Esophagus muscularis mucosa (tissue), 4 donors: ENCODE data around the gene ULK2. TPM values are rescaled to one million over a fixed set of nuclear protein-coding genes. Genes with fewer than 3 reads are reported as not detected.

ENCODE experiments used
- DNase-seq: peaks from one replicate; pipeline ENCODE4 v3.0.0-alpha.2; 2017; ENCODE audit errors: extremely low spot score
- H3K27ac ChIP-seq, 4 donors: fragments of 200-600 bp; sonication (generic); replicated peaks in 1 of 4; 1 replicate in 3 of 4; 2 replicates in 1 of 4; pipeline ENCODE4 v1.5.1; 2016 to 2019; ENCODE audit warnings: mild to moderate bottlenecking in 1 of 4
- H3K27me3 ChIP-seq, 4 donors: fragments of 200-600 bp; sonication (generic); one replicate each; pipeline versions ENCODE4 v1.5.1 to v1.6.0; 2016 to 2019
- H3K36me3 ChIP-seq, 4 donors: fragments of 200-600 bp; sonication (generic); one replicate each; pipeline ENCODE4 v1.5.1; 2016 to 2019
- H3K4me1 ChIP-seq, 4 donors: fragments of 200-600 bp; sonication (generic); one replicate each; pipeline ENCODE4 v1.5.1; 2016 to 2019
- H3K4me3 ChIP-seq, 4 donors: fragments of 200-600 bp; sonication (generic); 1 replicate in 2 of 4; 2 replicates in 2 of 4; pipeline ENCODE4 v1.5.1; 2016 to 2019; ENCODE audit warnings: mild to moderate bottlenecking in 4 of 4, moderate library complexity in 1 of 4
- H3K9me3 ChIP-seq, 4 donors: fragments of 200-600 bp; sonication (generic); 1 replicate in 3 of 4; 2 replicates in 1 of 4; pipeline ENCODE4 v1.5.1; 2016 to 2019
- EP300 ChIP-seq: sonication (generic); formaldehyde crosslinking; IDR thresholded peaks from one replicate; pipeline ENCODE4 v1.6.1; 2017; ENCODE audit warnings: antibody characterized with exemption
- POLR2A ChIP-seq: fragments of 450-650 bp; IDR thresholded peaks from one replicate; pipeline ENCODE4 v1.6.1; 2017; ENCODE audit warnings: antibody characterized with exemption, moderate library complexity, mild to moderate bottlenecking, low read depth
- POLR2AphosphoS5 ChIP-seq, 2 donors: sonication (generic); formaldehyde crosslinking; IDR thresholded peaks; one replicate each; pipeline ENCODE4 v1.6.1; 2017; ENCODE audit warnings: antibody characterized with exemption in 2 of 2
- WGBS: methylation state at CpG from one replicate; pipeline ENCODE4 v1.1.5; 2018; 5-methylcytosine and 5-hydroxymethylcytosine counted together
- intact Hi-C: fragments of 100-400 bp; cut with DNase I; formaldehyde crosslinking; loops from one replicate; pipeline ENCODE4 v1.15.1; 2023
- total RNA-seq, 4 donors: library from RNA; depleted of rRNA; stranded (reverse); fragments of >200 nt; gene quantifications; one replicate each; pipeline versions ENCODE4 v1.1.0 to v1.2.1, GENCODE V29; 2016
- TF ChIP-seq, protein P1 (sequence below), 3 experiments: fragments of 200-600 bp in 2 of 3; fragments of 450-650 bp in 1 of 3; sonication (generic) in 2 of 3; IDR thresholded peaks; one replicate each; pipeline ENCODE4 v1.5.1; 2017 to 2019; ENCODE audit warnings: antibody characterized with exemption in 3 of 3, mild to moderate bottlenecking in 2 of 3, moderate library complexity in 1 of 3

The ULK2 gene
- total RNA-seq, 4 donors from 2014 or later = 27.8 to 59.0 (median 43.1) TPM

DNA sequence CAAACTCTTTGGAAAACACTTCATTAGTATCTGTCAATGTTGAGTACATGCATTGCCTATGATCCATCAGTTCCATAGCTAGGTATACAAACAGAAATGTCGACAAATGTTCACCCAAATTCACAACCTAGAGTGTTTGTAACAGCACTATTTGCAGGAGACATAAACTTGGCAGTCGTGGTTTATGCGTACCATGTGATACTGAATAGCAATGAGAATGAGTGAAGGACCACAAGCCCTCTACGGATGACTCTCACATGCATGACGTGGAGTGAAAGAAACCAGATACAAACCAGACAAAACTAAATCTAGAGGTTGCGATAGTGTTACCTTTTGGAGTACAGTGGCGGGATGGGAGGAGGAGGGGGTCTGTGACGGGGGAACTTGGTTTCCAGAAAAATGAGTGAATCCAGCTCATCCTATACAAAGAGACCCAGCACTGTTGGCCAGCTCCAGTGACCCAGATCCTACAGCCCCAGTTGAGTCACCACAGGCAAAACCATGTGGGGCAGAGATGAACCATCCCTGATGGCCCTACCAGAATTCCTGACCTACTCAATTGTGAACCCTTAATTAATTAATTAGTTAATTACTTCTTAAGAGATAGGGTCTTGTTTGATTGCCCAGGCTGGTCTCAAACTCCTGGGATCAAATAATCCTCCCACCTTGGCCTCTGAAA is 15.9 kb upstream of the ULK2 start:
- Histone ChIP-seq H3K27me3 (no peaks in the 10 kb centered on the region), H3K4me3 (no peak overlapping the region), H3K27ac (no peak overlapping the region), H3K36me3 (no peaks in the 10 kb centered on the region), H3K9me3 (no peaks in the 10 kb centered on the region), H3K4me1 (no peaks in the 10 kb centered on the region)
- DNase-seq = no peak
- TF ChIP-seq POLR2AphosphoS5 (IDR thresholded peaks at IDR 0.05) (no peak), POLR2A (no peak), EP300 (no peak)
- TF ChIP-seq, protein P1, sequence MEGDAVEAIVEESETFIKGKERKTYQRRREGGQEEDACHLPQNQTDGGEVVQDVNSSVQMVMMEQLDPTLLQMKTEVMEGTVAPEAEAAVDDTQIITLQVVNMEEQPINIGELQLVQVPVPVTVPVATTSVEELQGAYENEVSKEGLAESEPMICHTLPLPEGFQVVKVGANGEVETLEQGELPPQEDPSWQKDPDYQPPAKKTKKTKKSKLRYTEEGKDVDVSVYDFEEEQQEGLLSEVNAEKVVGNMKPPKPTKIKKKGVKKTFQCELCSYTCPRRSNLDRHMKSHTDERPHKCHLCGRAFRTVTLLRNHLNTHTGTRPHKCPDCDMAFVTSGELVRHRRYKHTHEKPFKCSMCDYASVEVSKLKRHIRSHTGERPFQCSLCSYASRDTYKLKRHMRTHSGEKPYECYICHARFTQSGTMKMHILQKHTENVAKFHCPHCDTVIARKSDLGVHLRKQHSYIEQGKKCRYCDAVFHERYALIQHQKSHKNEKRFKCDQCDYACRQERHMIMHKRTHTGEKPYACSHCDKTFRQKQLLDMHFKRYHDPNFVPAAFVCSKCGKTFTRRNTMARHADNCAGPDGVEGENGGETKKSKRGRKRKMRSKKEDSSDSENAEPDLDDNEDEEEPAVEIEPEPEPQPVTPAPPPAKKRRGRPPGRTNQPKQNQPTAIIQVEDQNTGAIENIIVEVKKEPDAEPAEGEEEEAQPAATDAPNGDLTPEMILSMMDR (IDR thresholded peaks at IDR 0.05) = no peak
- intact Hi-C loops = no loop called here
- 30% methylated on average over 8 of the region's 8 CpGs for WGBS

DNA sequence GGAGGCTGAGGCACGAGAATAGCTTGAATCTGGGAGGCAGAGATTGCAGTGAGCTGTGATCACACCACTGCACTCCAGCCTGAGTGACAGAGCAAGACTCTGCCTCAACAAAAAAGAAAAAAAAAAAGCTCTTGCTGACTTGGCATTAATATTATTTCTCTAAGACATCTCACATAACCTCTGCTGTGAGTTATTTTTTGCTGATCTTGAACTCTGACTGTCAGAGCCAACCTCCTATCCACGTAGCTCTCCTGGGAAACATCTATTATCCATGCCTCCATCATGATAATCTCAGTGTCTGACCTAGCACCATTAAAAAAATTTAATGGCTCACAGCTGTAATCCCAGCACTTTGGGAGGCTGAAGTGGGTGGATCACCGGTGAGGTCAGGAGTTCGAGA is 12.7 kb upstream of the ULK2 start:
- no peak for DNase-seq
- Histone ChIP-seq H3K36me3 (no peaks in the 10 kb centered on the region), H3K4me3 (no peak overlapping the region), H3K4me1 (peaks cover 0 to 5% (median 0%) of the 10 kb centered on the region in 4 donors), H3K27ac (no peak overlapping the region), H3K9me3 (no peaks in the 10 kb centered on the region), H3K27me3 (peaks cover 0 to 6% (median 0%) of the 10 kb centered on the region in 4 donors)
- intact Hi-C loops = no loop called here
- TF ChIP-seq POLR2A (no peak), POLR2AphosphoS5 (IDR thresholded peaks at IDR 0.05) (no peak), EP300 (no peak)
- TF ChIP-seq, protein P1 (IDR thresholded peaks at IDR 0.05) = no peak
- 66% methylated on average over 4 of the region's 4 CpGs for WGBS

- no peak overlapping the region for H3K27ac ChIP-seq
- H3K27me3 ChIP-seq = peaks cover 0 to 6% (median 0%) of the 10 kb centered on the region in 4 donors
- no peak for DNase-seq
- H3K9me3 ChIP-seq = no peaks in the 10 kb centered on the region
- H3K36me3 ChIP-seq = no peaks in the 10 kb centered on the region
- peaks cover 0 to 5% (median 0%) of the 10 kb centered on the region in 4 donors for H3K4me1 ChIP-seq
- WGBS = 48% methylated on average over 6 of the region's 6 CpGs
- intact Hi-C loops = no loop called here
- TF ChIP-seq POLR2AphosphoS5 (IDR thresholded peaks at IDR 0.05) = no peak
- H3K4me3 ChIP-seq = no peak overlapping the region
These were observed 9.7 kb upstream of the ULK2 start for GRCh38 chr17:19877364-19877945.

DNA sequence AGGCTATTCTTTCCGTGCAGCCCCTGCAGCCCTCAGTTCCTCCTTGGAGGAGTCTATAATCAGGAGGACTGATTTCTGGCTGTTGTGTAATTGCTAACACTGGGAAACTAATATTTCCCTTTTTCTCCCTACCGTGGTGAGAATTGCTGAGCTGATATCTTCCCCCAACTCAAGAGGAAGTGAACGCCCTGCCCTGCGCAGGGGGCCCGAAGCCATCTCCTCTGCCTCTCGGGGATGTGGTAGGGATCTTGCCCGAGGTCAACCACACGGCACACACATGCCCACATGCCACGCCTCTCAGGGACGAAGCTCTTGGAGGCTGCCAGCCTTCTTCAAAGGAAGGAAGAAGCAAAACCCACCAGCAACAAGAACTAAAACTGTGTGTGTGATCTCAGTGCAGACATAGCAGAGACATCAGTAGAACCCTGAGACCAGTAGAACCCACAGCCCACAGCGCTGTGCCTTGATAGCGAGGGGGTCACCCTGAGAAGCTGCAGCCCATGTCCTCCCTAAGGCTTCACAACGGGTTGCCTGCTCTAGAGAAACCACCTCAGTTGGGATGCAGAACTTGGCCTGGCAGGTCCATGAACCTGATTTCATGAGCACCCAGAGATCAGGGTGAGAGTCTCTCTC is 8.9 kb upstream of the ULK2 start:
- WGBS = 70% methylated on average over 8 of the region's 13 CpGs
- Histone ChIP-seq H3K4me3 (no peak overlapping the region), H3K9me3 (no peaks in the 10 kb centered on the region), H3K36me3 (no peaks in the 10 kb centered on the region), H3K27ac (no peak overlapping the region), H3K4me1 (peaks cover 0 to 5% (median 0%) of the 10 kb centered on the region in 4 donors), H3K27me3 (peaks cover 0 to 6% (median 0%) of the 10 kb centered on the region in 4 donors)
- TF ChIP-seq POLR2AphosphoS5 (IDR thresholded peaks at IDR 0.05) (no peak), EP300 (no peak), POLR2A (no peak)
- TF ChIP-seq, protein P1 (IDR thresholded peaks at IDR 0.05) = no peak
- intact Hi-C loops = no loop called here
- DNase-seq = no peak

DNA sequence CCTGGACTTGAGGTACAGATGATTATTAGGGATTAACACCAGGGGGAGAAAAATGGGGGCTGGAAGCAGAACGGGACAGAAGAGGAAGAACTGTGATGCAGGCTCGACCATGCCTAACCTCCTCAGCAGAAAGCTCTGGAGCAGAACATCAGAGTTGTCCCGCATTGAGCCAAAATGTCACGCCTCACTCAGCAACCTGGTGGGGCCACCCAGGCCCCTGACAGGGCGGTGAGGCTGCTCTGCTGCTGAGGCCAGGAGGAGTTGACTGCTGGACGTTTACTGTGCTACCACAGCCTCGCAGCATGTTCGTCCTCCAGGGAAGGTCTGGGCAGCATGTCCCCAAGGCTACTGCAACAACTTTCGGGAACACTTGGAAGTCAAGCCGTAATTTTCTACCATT is 6.5 kb upstream of the ULK2 start:
- Histone ChIP-seq H3K4me3 (no peak overlapping the region), H3K36me3 (no peaks in the 10 kb centered on the region), H3K9me3 (no peaks in the 10 kb centered on the region), H3K27me3 (peaks cover 0 to 6% (median 0%) of the 10 kb centered on the region in 4 donors), H3K27ac (no peak overlapping the region), H3K4me1 (peaks cover 0 to 5% (median 0%) of the 10 kb centered on the region in 4 donors)
- WGBS = 81% methylated on average over 10 of the region's 10 CpGs
- TF ChIP-seq, protein P1 (IDR thresholded peaks at IDR 0.05) = no peak
- TF ChIP-seq EP300 (no peak), POLR2A (no peak), POLR2AphosphoS5 (IDR thresholded peaks at IDR 0.05) (no peak)
- intact Hi-C loops = no loop called here
- no peak for DNase-seq
